Activated CD8-positive, alpha-beta memory T cell treated with anti-CD3 and anti-CD28 coated beads for 36 hours (primary cell): ENCODE measurements around the gene SIK2. TPM values are rescaled to one million over a fixed set of nuclear protein-coding genes. Genes with fewer than 3 reads are reported as not detected.
"Not testable (repeated sequence)": the region's sequence is repeated elsewhere in the genome, so short reads cannot be mapped to it uniquely, and the experiment has no call there.

Experiments used
- CTCF ChIA-PET: fragments of 350-600 bp; sonication (Branson Sonifier 250); formaldehyde crosslinking; loops from one replicate; lab custom pipeline; 2021; ENCODE audit warnings: antibody characterized with exemption; lab: Charles Lee
- POLR2A ChIA-PET: fragments of 350-600 bp; sonication (Branson Sonifier 250); formaldehyde crosslinking; loops from one replicate; lab custom pipeline; 2021; ENCODE audit warnings: antibody characterized with exemption; lab: Charles Lee
- total RNA-seq, 2 experiments: library from RNA; stranded (reverse); gene quantifications; one replicate each; pipeline ENCODE4 v1.2.3, GENCODE V29; 2021

SIK2 gene
- total RNA-seq, 2 experiments from 2014 or later: 7.0 to 7.6 TPM

GRCh38 chr11:111762526-111762925 is 160.3 kb downstream of the SIK2 start:
- ChIA-PET CTCF (interaction anchor here (0.7 to 2.3 kb wide), 5 partner anchors 10 to 176 kb away, joined by 3 to 8 read pairs (median 3); no protein-coding TSS in a partner anchor), POLR2A (interaction anchor here (0.7 kb wide), 1 partner anchor 193 kb away, joined by 5 read pairs; no protein-coding TSS in a partner anchor)

- ChIA-PET CTCF (interaction anchor here (0.7 to 2.3 kb wide), 4 partner anchors 10 to 177 kb away, joined by 3 to 8 read pairs (median 4); no protein-coding TSS in a partner anchor), POLR2A (interaction anchor here (0.7 kb wide), 1 partner anchor 194 kb away, joined by 5 read pairs; no protein-coding TSS in a partner anchor)
Observed at GRCh38 chr11:111762981-111763643, 160.9 kb downstream of the SIK2 start.

- POLR2A ChIA-PET: no interaction called here
- CTCF ChIA-PET: interaction anchor here (0.7 to 2.3 kb wide), 4 partner anchors 11 to 162 kb away, joined by 3 to 8 read pairs (median 4); no protein-coding TSS in a partner anchor
Observed at GRCh38 chr11:111764621-111765020, 162.4 kb downstream of the SIK2 start.

GRCh38 chr11:111765320-111765983 is 163.2 kb downstream of the SIK2 start:
- ChIA-PET CTCF (interaction anchor here (0.7 to 1.5 kb wide), 3 partner anchors 10 to 162 kb away, joined by 3 to 6 read pairs (median 3); no protein-coding TSS in a partner anchor), POLR2A (interaction anchor here (1.7 kb wide), 1 partner anchor 163 kb away, joined by 8 read pairs; the partner anchor contains the start of gene SIK2)

GRCh38 chr11:111765984-111766833 is 164.0 kb downstream of the SIK2 start, which contains the start of gene PPP2R1B:
Gene PPP2R1B (minus strand): TSS chr11:111766389. CDS start chr11:111766361, 28 bp downstream.
- POLR2A ChIA-PET: interaction anchor here (1.7 kb wide), 1 partner anchor 164 kb away, joined by 8 read pairs; the partner anchor contains the start of gene SIK2
- CTCF ChIA-PET: interaction anchor here (0.6 to 2.1 kb wide), 4 partner anchors 10 to 197 kb away, joined by 3 to 11 read pairs (median 4); no protein-coding TSS in a partner anchor

- POLR2A ChIA-PET: interaction anchor here (1.7 kb wide), 1 partner anchor 164 kb away, joined by 8 read pairs; the partner anchor contains the start of gene SIK2
- CTCF ChIA-PET: interaction anchor here (0.6 to 2.1 kb wide), 3 partner anchors 10 to 198 kb away, joined by 3 to 11 read pairs (median 3); no protein-coding TSS in a partner anchor
Observed at GRCh38 chr11:111766834-111767142, 164.5 kb downstream of the SIK2 start.

GRCh38 chr11:111770581-111771134 is 168.4 kb downstream of the SIK2 start:
- POLR2A ChIA-PET: no interaction called here
- CTCF ChIA-PET: no interaction called here

- POLR2A ChIA-PET, CTCF ChIA-PET: not testable (repeated sequence)
Observed at GRCh38 chr11:111771205-111771604, 169.0 kb downstream of the SIK2 start.

GRCh38 chr11:111772535-111772934 is 170.3 kb downstream of the SIK2 start:
- ChIA-PET POLR2A (no interaction called here), CTCF (no interaction called here)

- POLR2A ChIA-PET: no interaction called here
- CTCF ChIA-PET: interaction anchor here (1.0 to 1.1 kb wide), 2 partner anchors 10 to 188 kb away, joined by 3 read pairs; no protein-coding TSS in a partner anchor
Observed at GRCh38 chr11:111774955-111775710, 172.9 kb downstream of the SIK2 start.

GRCh38 chr11:111776398-111777093 is 174.3 kb downstream of the SIK2 start:
- ChIA-PET CTCF (interaction anchor here (0.9 to 2.3 kb wide), 15 partner anchors 10 to 213 kb away, joined by 3 to 11 read pairs (median 4); partner anchors contain the start of gene PPP2R1B), POLR2A (no interaction called here)

- POLR2A ChIA-PET: no interaction called here
Observed at GRCh38 chr11:111777094-111778046, 175.1 kb downstream of the SIK2 start.

GRCh38 chr11:111778047-111778558 is 175.9 kb downstream of the SIK2 start:
- POLR2A ChIA-PET: no interaction called here
- CTCF ChIA-PET: interaction anchor here (1.1 to 2.3 kb wide), 7 partner anchors 8 to 191 kb away, joined by 3 to 11 read pairs (median 8); partner anchors contain the start of gene PPP2R1B

More at GRCh38 chr11:111777094-111778046, 175.1 kb downstream of the SIK2 start:
- CTCF ChIA-PET: interaction anchor here (0.8 to 2.3 kb wide), 15 partner anchors 9 to 214 kb away, joined by 3 to 11 read pairs (median 4); partner anchors contain the start of gene PPP2R1B

- POLR2A ChIA-PET: interaction anchor here (0.7 kb wide), 1 partner anchor 303 kb away, joined by 5 read pairs; no protein-coding TSS in a partner anchor
- CTCF ChIA-PET: interaction anchor here (1.4 kb wide), 1 partner anchor 175 kb away, joined by 5 read pairs; no protein-coding TSS in a partner anchor
Observed at GRCh38 chr11:111779118-111779517, 176.9 kb downstream of the SIK2 start.
